WTC11 (cell line): ENCODE results near the gene CARD14.

Source experiments
- ELF4 ChIP-seq: sonication (generic); formaldehyde crosslinking; IDR thresholded peaks from 2 replicates; pipeline ENCODE4 v1.8.1; 2022; ENCODE audit warnings: low read depth, mild to moderate bottlenecking, moderate library complexity, missing genetic modification reagents
- FOXJ3 ChIP-seq: sonication (generic); formaldehyde crosslinking; IDR thresholded peaks from 2 replicates; pipeline ENCODE4 v1.9.0; 2021; ENCODE audit warnings: missing genetic modification reagents, mild to moderate bottlenecking, borderline replicate concordance
- IRF2 ChIP-seq: sonication (generic); formaldehyde crosslinking; IDR thresholded peaks from 2 replicates; pipeline ENCODE4 v1.8.0; 2022; ENCODE audit warnings: low read depth, missing genetic modification reagents, borderline replicate concordance
- ZBTB21 ChIP-seq: sonication (generic); formaldehyde crosslinking; IDR thresholded peaks from 2 replicates; pipeline ENCODE4 v1.8.1; 2023; ENCODE audit warnings: mild to moderate bottlenecking, missing genetic modification reagents, borderline replicate concordance
- ZNF121 ChIP-seq: sonication (generic); formaldehyde crosslinking; IDR thresholded peaks from 2 replicates; pipeline ENCODE4 v1.8.0; 2023; ENCODE audit warnings: missing genetic modification reagents
- ZNF263 ChIP-seq: sonication (generic); formaldehyde crosslinking; IDR thresholded peaks from 2 replicates; pipeline ENCODE4 v1.8.1; 2022; ENCODE audit warnings: low read depth, mild to moderate bottlenecking, moderate library complexity, missing genetic modification reagents
- TF ChIP-seq, protein P1 (sequence below): fragments of 200-600 bp; IDR thresholded peaks from 2 replicates; pipeline ENCODE4 v1.8.0; 2022; ENCODE audit warnings: antibody characterized with exemption
- TF ChIP-seq, protein P2 (sequence below): sonication (generic); formaldehyde crosslinking; IDR thresholded peaks from 2 replicates; pipeline ENCODE4 v1.8.1; 2022; ENCODE audit warnings: low read depth, mild to moderate bottlenecking, moderate library complexity, missing genetic modification reagents, borderline replicate concordance
- TF ChIP-seq, protein P3 (sequence below): sonication (generic); formaldehyde crosslinking; IDR thresholded peaks from 2 replicates; pipeline ENCODE4 v1.8.0; 2022; ENCODE audit warnings: mild to moderate bottlenecking, missing genetic modification reagents
- TF ChIP-seq, protein P4 (sequence below): sonication (generic); formaldehyde crosslinking; conservative IDR thresholded peaks from 2 replicates; pipeline ENCODE4 v1.8.1; 2023; ENCODE audit warnings: mild to moderate bottlenecking, low read depth, missing genetic modification reagents, moderate library complexity
- TF ChIP-seq, protein P5 (sequence below): fragments of 250-450 bp; sonication (Bioruptor Pico); IDR thresholded peaks from 2 replicates; pipeline ENCODE4 v1.9.0; 2021; ENCODE audit warnings: mild to moderate bottlenecking, borderline replicate concordance

DNA sequence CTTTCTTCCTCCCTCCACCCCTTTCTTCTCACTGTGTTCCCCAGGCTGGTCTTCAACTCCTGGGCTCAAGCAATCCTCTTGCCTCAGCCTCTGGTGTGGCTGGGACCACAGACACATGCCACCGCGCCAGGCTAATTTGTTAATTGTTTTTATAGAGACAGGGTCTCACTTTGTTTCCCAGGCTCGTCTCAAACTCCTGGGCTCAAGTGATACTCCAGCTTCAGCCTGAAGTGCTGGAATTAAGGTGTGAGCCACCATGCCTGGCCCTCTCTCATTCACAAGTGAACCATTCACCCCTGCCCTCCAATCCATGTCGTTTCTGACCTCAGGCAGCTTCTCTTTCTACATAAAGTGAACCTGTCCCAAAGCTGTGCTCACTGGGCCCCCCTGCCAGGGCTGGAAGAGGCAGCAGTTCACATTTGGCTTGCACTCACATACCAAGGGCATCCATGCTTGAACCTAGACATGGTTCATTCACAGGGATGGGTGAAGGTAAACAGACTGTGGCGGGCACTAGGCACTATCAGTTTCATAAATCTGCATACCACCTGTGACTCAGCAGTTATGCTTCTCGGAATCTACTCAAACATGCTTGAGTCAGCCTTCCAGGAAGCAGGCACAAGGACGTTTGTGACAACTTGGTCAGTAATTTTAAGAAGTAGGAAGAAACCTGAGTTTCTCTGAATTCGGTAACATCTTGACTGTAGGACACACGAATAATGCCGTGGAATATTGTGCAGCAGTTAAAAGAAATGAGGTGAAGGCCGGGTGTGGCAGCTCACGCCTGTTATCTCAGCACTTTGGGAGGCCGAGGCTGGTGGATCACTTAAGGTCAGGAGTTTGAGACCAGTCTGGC is 84.8 kb downstream of the CARD14 start:
- TF ChIP-seq, protein P1, sequence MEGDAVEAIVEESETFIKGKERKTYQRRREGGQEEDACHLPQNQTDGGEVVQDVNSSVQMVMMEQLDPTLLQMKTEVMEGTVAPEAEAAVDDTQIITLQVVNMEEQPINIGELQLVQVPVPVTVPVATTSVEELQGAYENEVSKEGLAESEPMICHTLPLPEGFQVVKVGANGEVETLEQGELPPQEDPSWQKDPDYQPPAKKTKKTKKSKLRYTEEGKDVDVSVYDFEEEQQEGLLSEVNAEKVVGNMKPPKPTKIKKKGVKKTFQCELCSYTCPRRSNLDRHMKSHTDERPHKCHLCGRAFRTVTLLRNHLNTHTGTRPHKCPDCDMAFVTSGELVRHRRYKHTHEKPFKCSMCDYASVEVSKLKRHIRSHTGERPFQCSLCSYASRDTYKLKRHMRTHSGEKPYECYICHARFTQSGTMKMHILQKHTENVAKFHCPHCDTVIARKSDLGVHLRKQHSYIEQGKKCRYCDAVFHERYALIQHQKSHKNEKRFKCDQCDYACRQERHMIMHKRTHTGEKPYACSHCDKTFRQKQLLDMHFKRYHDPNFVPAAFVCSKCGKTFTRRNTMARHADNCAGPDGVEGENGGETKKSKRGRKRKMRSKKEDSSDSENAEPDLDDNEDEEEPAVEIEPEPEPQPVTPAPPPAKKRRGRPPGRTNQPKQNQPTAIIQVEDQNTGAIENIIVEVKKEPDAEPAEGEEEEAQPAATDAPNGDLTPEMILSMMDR: no peak
- TF ChIP-seq ZNF263 (CRISPR knock-in tag) (no peak), FOXJ3 (CRISPR knock-in tag) (no peak), ZBTB21 (no peak), ZNF121 (CRISPR knock-in tag) (no peak), ELF4 (no peak), IRF2 (no peak)
- TF ChIP-seq, protein P2, sequence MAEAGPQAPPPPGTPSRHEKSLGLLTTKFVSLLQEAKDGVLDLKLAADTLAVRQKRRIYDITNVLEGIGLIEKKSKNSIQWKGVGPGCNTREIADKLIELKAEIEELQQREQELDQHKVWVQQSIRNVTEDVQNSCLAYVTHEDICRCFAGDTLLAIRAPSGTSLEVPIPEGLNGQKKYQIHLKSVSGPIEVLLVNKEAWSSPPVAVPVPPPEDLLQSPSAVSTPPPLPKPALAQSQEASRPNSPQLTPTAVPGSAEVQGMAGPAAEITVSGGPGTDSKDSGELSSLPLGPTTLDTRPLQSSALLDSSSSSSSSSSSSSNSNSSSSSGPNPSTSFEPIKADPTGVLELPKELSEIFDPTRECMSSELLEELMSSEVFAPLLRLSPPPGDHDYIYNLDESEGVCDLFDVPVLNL (CRISPR knock-in tag): no peak
- TF ChIP-seq, protein P3, sequence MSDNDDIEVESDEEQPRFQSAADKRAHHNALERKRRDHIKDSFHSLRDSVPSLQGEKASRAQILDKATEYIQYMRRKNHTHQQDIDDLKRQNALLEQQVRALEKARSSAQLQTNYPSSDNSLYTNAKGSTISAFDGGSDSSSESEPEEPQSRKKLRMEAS (CRISPR knock-in tag): no peak
- TF ChIP-seq, protein P4, sequence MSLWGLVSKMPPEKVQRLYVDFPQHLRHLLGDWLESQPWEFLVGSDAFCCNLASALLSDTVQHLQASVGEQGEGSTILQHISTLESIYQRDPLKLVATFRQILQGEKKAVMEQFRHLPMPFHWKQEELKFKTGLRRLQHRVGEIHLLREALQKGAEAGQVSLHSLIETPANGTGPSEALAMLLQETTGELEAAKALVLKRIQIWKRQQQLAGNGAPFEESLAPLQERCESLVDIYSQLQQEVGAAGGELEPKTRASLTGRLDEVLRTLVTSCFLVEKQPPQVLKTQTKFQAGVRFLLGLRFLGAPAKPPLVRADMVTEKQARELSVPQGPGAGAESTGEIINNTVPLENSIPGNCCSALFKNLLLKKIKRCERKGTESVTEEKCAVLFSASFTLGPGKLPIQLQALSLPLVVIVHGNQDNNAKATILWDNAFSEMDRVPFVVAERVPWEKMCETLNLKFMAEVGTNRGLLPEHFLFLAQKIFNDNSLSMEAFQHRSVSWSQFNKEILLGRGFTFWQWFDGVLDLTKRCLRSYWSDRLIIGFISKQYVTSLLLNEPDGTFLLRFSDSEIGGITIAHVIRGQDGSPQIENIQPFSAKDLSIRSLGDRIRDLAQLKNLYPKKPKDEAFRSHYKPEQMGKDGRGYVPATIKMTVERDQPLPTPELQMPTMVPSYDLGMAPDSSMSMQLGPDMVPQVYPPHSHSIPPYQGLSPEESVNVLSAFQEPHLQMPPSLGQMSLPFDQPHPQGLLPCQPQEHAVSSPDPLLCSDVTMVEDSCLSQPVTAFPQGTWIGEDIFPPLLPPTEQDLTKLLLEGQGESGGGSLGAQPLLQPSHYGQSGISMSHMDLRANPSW (CRISPR knock-in tag): no peak
- TF ChIP-seq, protein P5, sequence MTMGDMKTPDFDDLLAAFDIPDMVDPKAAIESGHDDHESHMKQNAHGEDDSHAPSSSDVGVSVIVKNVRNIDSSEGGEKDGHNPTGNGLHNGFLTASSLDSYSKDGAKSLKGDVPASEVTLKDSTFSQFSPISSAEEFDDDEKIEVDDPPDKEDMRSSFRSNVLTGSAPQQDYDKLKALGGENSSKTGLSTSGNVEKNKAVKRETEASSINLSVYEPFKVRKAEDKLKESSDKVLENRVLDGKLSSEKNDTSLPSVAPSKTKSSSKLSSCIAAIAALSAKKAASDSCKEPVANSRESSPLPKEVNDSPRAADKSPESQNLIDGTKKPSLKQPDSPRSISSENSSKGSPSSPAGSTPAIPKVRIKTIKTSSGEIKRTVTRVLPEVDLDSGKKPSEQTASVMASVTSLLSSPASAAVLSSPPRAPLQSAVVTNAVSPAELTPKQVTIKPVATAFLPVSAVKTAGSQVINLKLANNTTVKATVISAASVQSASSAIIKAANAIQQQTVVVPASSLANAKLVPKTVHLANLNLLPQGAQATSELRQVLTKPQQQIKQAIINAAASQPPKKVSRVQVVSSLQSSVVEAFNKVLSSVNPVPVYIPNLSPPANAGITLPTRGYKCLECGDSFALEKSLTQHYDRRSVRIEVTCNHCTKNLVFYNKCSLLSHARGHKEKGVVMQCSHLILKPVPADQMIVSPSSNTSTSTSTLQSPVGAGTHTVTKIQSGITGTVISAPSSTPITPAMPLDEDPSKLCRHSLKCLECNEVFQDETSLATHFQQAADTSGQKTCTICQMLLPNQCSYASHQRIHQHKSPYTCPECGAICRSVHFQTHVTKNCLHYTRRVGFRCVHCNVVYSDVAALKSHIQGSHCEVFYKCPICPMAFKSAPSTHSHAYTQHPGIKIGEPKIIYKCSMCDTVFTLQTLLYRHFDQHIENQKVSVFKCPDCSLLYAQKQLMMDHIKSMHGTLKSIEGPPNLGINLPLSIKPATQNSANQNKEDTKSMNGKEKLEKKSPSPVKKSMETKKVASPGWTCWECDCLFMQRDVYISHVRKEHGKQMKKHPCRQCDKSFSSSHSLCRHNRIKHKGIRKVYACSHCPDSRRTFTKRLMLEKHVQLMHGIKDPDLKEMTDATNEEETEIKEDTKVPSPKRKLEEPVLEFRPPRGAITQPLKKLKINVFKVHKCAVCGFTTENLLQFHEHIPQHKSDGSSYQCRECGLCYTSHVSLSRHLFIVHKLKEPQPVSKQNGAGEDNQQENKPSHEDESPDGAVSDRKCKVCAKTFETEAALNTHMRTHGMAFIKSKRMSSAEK (CRISPR knock-in tag): no peak
